IPS-18c (cell line): Measurements from ENCODE around the gene IL18R1.

Experiments used
- H3K4me3 ChIP-seq: 2 replicates; pipeline ENCODE4 v1.7.0; 2013; ENCODE audit warnings: low read depth, mild to moderate bottlenecking, low read length, moderate library complexity; ENCODE audit not compliant: insufficient read depth
- H3K9me3 ChIP-seq: one replicate; pipeline ENCODE4 v1.6.1; 2013; ENCODE audit warnings: mild to moderate bottlenecking, low read length, moderate library complexity; ENCODE audit not compliant: control insufficient read depth, insufficient read depth

The IL18R1 gene

GRCh38 chr2:102368461-102369109 is 13.0 kb downstream of the IL18R1 start:
- H3K9me3 ChIP-seq = peaks cover 17% of the 10 kb centered on the region
- no peak overlapping the region for H3K4me3 ChIP-seq

GRCh38 chr2:102369866-102370265 is 14.3 kb downstream of the IL18R1 start:
- H3K4me3 ChIP-seq = no peak overlapping the region
- peaks cover 14% of the 10 kb centered on the region for H3K9me3 ChIP-seq

GRCh38 chr2:102376052-102376591 is 20.5 kb downstream of the IL18R1 start:
- H3K9me3 ChIP-seq = no peaks in the 10 kb centered on the region
- H3K4me3 ChIP-seq = no peak overlapping the region

GRCh38 chr2:102383722-102384121 is 28.1 kb downstream of the IL18R1 start:
- Histone ChIP-seq H3K4me3 (no peak overlapping the region), H3K9me3 (no peaks in the 10 kb centered on the region)

GRCh38 chr2:102385522-102385921 is 29.9 kb downstream of the IL18R1 start:
- Histone ChIP-seq H3K4me3 (no peak overlapping the region), H3K9me3 (peaks cover 2% of the 10 kb centered on the region)

GRCh38 chr2:102386004-102386403 is 30.4 kb downstream of the IL18R1 start:
- Histone ChIP-seq H3K9me3 (peaks cover 2% of the 10 kb centered on the region), H3K4me3 (no peak overlapping the region)

GRCh38 chr2:102386867-102387541 is 31.4 kb downstream of the IL18R1 start:
- Histone ChIP-seq H3K4me3 (no peak overlapping the region), H3K9me3 (peaks cover 2% of the 10 kb centered on the region)

GRCh38 chr2:102387763-102388546 is 32.4 kb downstream of the IL18R1 start:
- H3K4me3 ChIP-seq = no peak overlapping the region
- H3K9me3 ChIP-seq = peaks cover 2% of the 10 kb centered on the region

GRCh38 chr2:102391565-102391964 is 36.0 kb downstream of the IL18R1 start:
- no peak overlapping the region for H3K4me3 ChIP-seq
- H3K9me3 ChIP-seq = peaks cover 2% of the 10 kb centered on the region

- no peak overlapping the region for H3K4me3 ChIP-seq
Observed at GRCh38 chr2:102392096-102392495, 36.5 kb downstream of the IL18R1 start.

GRCh38 chr2:102392942-102393341 is 37.3 kb downstream of the IL18R1 start:
- peaks cover 2% of the 10 kb centered on the region for H3K9me3 ChIP-seq
- H3K4me3 ChIP-seq = no peak overlapping the region

More at GRCh38 chr2:102392096-102392495, 36.5 kb downstream of the IL18R1 start:
- peaks cover 2% of the 10 kb centered on the region for H3K9me3 ChIP-seq

- Histone ChIP-seq H3K4me3 (no peak overlapping the region), H3K9me3 (no peaks in the 10 kb centered on the region)
Observed at GRCh38 chr2:102396012-102396411, 40.4 kb downstream of the IL18R1 start.

GRCh38 chr2:102397209-102397608 is 41.6 kb downstream of the IL18R1 start:
- Histone ChIP-seq H3K9me3 (no peaks in the 10 kb centered on the region), H3K4me3 (no peak overlapping the region)

GRCh38 chr2:102399499-102400141 is 44.0 kb downstream of the IL18R1 start:
- Histone ChIP-seq H3K9me3 (no peaks in the 10 kb centered on the region), H3K4me3 (no peak overlapping the region)

GRCh38 chr2:102401456-102401855 is 45.9 kb downstream of the IL18R1 start:
- H3K4me3 ChIP-seq = no peak overlapping the region
- no peaks in the 10 kb centered on the region for H3K9me3 ChIP-seq

- no peaks in the 10 kb centered on the region for H3K9me3 ChIP-seq
- H3K4me3 ChIP-seq = no peak overlapping the region
Observed at GRCh38 chr2:102401865-102402264, 46.3 kb downstream of the IL18R1 start.

GRCh38 chr2:102410952-102411351 is 55.4 kb downstream of the IL18R1 start:
- no peak overlapping the region for H3K4me3 ChIP-seq
- H3K9me3 ChIP-seq = peaks cover 9% of the 10 kb centered on the region
